Lower leg skin (tissue), 4 donors: ENCODE data around the gene MMD2. TPM values are rescaled to one million over a fixed set of nuclear protein-coding genes. Genes with fewer than 3 reads are reported as not detected.
"Not testable (repeated sequence)": the region's sequence is repeated elsewhere in the genome, so short reads cannot be mapped to it uniquely, and the experiment has no call there.

Experiments
- DNase-seq, 2 donors: peaks; one replicate each; pipeline ENCODE4 v3.0.0-alpha.2; 2019; ENCODE audit warnings: low spot score in 2 of 2
- H3K4me3 ChIP-seq: fragments of 200-600 bp; sonication (generic); 2 replicates; pipeline ENCODE4 v1.5.1; 2017; ENCODE audit warnings: mild to moderate bottlenecking, low read depth; ENCODE audit not compliant: poor library complexity, severe bottlenecking
- POLR2A ChIP-seq, 2 donors: fragments of 450-650 bp; IDR thresholded peaks; one replicate each; pipeline ENCODE4 v1.6.1; 2016 to 2017; ENCODE audit warnings: antibody characterized with exemption in 2 of 2, mild to moderate bottlenecking in 1 of 2, moderate library complexity in 1 of 2
- WGBS, 2 donors: methylation state at CpG; one replicate each; pipeline ENCODE4 v1.1.5; 2018; 5-methylcytosine and 5-hydroxymethylcytosine counted together
- intact Hi-C: fragments of 100-400 bp; cut with DNase I; formaldehyde crosslinking; loops from one replicate; pipeline ENCODE4 v1.15.0; 2023; ENCODE audit warnings: low total_unique reads
- total RNA-seq, 4 donors: library from RNA; depleted of rRNA; stranded (reverse); fragments of >200 nt; gene quantifications; one replicate each; pipeline ENCODE4 v1.1.0, GENCODE V29; 2016
- TF ChIP-seq, protein P1 (sequence below), 3 donors: fragments of 450-650 bp; IDR thresholded peaks; one replicate each; pipeline ENCODE4 v1.5.1; 2016; ENCODE audit warnings: antibody characterized with exemption in 3 of 3, mild to moderate bottlenecking in 3 of 3, moderate library complexity in 2 of 3

Gene MMD2
- total RNA-seq, 4 donors from 2014 or later: not detected

DNA sequence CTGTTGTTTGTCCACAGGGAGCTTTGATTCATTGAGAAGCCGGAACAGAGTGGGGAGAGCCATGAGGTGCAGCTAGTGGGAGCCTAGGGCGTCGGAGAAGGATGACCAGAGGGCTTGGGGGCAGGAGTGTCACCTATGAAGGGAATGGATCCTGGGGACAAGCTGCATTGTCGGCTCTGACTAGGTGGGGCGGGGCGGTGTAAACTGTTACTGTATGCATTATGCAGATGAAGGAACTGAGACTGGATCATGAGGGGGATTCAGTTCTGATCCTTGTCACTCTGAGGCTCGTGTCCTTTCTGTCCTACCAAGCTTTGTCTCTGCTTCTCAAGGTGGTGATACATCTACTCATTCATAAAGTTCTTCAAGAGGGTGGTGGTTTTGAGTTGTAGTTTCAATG lies 39.9 kb upstream of the MMD2 start:
- 91 to 95% methylated on average over 7 of the region's 7 CpGs for WGBS, 2 donors
- TF ChIP-seq, protein P1, sequence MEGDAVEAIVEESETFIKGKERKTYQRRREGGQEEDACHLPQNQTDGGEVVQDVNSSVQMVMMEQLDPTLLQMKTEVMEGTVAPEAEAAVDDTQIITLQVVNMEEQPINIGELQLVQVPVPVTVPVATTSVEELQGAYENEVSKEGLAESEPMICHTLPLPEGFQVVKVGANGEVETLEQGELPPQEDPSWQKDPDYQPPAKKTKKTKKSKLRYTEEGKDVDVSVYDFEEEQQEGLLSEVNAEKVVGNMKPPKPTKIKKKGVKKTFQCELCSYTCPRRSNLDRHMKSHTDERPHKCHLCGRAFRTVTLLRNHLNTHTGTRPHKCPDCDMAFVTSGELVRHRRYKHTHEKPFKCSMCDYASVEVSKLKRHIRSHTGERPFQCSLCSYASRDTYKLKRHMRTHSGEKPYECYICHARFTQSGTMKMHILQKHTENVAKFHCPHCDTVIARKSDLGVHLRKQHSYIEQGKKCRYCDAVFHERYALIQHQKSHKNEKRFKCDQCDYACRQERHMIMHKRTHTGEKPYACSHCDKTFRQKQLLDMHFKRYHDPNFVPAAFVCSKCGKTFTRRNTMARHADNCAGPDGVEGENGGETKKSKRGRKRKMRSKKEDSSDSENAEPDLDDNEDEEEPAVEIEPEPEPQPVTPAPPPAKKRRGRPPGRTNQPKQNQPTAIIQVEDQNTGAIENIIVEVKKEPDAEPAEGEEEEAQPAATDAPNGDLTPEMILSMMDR (IDR thresholded peaks at IDR 0.05): no peak
- no peak for TF ChIP-seq POLR2A (IDR thresholded peaks at IDR 0.05)
- no peak overlapping the region for H3K4me3 ChIP-seq
- DNase-seq: no peak
- intact Hi-C loops: no loop called here

DNA sequence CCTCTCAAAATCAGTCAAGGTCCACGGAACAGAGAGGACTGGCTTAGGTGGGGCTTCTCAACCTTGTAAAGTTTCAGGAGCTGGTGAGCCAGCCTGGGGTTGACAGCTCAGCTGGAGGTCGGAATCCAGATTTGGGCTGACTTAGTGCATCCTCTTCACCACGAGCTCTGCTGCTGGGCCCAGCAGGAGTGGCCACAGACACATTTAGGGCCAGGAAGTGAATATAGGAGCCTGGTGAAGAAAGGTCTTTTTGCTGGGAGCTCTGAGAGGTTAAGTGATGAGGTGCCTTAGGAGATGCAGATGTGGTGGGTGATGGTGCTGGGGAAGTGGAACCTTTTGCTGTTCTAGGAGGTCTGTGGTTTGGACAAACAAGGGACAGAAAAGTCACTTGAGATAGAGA lies 39.3 kb upstream of the MMD2 start:
- intact Hi-C loops: no loop called here
- no peak for DNase-seq
- TF ChIP-seq, protein P1 (IDR thresholded peaks at IDR 0.05): no peak
- no peak for TF ChIP-seq POLR2A (IDR thresholded peaks at IDR 0.05)
- H3K4me3 ChIP-seq: no peak overlapping the region
- WGBS, 2 donors: 93 to 96% methylated on average over 3 of the region's 3 CpGs

DNA sequence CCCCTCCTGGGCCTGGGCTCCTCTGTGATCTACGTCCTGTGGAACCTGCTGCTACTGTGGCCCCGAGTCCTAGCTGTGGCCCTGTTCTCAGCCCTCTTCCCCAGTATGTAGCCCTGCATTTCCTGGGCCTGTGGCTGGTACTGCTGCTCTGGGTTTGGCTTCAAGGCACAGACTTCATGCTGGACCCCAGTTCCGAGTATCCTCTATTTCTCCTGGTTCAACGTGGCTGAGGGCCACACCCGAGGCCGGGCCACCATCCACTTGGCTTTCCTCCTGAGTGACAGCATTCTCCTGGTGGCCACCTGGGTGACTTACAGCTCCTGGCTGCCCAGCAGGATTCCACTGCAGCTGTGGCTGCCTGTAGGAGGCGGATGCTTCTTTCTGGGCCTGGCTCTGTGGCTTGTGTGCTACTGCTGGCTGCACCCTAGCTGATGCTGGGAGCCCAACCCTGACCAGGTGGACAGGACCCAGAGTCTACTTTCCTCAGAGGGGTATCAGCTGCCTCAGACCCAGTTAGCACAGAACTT lies 37.8 kb upstream of the MMD2 start:
- TF ChIP-seq, protein P1 (IDR thresholded peaks at IDR 0.05): no peak
- no peak for TF ChIP-seq POLR2A (IDR thresholded peaks at IDR 0.05)
- WGBS, 2 donors: 83 to 88% methylated on average over 5 to 7 of the region's 7 CpGs
- H3K4me3 ChIP-seq: no peak overlapping the region
- DNase-seq: no peak
- intact Hi-C loops: no loop called here

DNA sequence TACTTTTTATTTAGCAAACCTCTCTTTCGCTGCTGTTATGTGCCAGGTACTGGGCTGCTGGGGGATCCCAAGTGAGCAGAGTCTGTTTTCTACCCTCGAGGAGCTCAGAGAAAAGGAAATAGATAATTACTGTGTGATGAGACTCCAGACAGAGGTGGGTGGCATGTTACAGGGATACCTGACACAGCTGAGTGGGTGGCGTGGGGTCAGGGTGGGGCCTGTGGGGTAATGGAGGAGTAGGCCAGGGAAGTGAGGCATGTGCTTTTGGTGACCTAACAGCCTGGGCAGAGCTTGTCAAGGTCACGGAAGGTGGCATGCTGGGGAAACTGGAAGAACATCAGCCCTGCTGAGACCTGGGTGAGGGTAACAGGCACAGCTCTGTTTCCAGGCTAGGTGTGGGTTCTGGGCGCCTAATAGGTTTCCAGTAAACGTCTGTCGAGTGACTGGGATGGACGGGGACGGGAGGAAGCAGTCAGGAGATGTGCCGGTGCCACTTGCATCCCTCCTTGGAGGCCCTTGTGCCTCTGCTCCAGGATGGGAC lies 36.5 kb upstream of the MMD2 start:
- intact Hi-C loops: no loop called here
- no peak overlapping the region for H3K4me3 ChIP-seq
- no peak for DNase-seq
- 86 to 91% methylated on average over 10 of the region's 10 CpGs for WGBS, 2 donors
- no peak for TF ChIP-seq POLR2A (IDR thresholded peaks at IDR 0.05)
- TF ChIP-seq, protein P1 (IDR thresholded peaks at IDR 0.05): no peak

DNA sequence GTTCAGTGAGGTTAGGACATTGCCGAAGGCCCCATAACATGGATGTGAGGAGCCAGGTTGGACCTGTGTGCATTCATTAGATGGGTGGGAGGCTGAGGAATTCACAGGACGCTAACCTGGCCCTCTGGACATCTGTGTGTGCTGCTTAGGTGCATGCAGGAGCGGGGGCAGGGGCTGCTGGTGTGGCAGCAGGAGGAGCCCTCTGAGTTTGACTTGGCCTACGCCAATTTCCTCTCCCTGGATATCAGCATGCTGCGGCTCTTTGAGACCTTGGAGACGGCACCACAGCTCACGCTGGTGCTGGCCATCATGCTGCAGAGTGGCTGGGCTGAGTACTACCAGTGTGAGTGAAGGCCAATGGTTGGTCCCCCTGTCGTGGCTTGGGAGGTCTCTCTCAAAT lies 34.5 kb upstream of the MMD2 start:
- intact Hi-C loops: no loop called here
- no peak for DNase-seq

DNA sequence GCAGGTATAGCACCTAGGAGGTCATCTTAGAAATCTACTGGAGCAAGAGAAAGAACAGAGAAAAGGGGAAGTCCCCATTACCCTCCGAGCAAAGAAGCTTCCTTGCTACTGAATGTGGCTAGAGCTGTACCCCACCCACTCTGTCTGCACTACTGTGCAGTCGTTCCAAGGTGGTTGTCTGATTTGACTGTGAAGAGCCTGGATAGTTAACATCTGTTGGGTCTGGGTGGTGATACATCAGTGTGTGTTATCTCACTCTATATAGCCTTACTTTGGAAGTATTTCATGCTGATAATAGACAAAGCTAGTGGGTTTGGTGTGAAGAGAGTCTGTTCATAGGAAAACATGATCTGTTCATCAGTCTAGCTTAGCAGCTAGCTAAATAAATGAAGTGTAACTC lies 23.8 kb upstream of the MMD2 start:
- 33 to 55% methylated on average over 1 to 2 of the region's 2 CpGs for WGBS, 2 donors
- H3K4me3 ChIP-seq, DNase-seq, intact Hi-C loops: not testable (repeated sequence)

More for the DNA sequence above, 34.5 kb upstream of the MMD2 start:
- TF ChIP-seq, protein P1 (IDR thresholded peaks at IDR 0.05): no peak
- no peak for TF ChIP-seq POLR2A (IDR thresholded peaks at IDR 0.05)
- H3K4me3 ChIP-seq: no peak overlapping the region
- 88 to 93% methylated on average over 8 of the region's 8 CpGs for WGBS, 2 donors

DNA sequence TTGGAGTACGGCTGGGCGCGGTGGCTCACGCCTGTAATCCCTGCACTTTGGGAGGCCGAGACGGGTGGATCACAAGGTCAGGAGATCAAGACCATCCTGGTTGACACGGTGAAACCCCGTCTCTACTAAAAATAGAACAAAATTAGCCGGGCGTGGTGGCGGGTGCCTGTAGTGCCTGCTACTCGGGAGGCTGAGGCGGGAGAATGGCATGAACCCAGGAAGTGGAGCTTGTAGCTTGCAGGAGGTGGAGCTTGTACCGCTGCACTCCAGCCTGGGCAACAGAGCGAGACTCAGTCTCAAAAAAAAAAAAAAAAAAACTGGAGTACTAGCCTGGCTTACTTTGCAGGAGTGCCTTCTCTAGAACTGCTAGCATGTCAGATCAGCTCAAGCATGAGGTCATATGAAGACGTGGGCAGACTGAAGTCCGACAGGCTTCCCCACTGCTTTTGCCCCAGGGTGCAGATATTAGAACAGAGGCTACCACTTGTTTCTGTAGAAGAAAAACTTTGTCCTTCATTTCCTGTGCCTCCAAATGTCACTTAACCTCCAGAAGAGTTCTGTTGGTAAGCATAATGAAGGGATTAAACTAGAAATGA lies 22.4 kb upstream of the MMD2 start:
- DNase-seq: peak in 1 of 2 donors; percentile 37
- H3K4me3 ChIP-seq, intact Hi-C loops: not testable (repeated sequence)
- WGBS, 2 donors: 93 to 95% methylated on average over 17 of the region's 17 CpGs

DNA sequence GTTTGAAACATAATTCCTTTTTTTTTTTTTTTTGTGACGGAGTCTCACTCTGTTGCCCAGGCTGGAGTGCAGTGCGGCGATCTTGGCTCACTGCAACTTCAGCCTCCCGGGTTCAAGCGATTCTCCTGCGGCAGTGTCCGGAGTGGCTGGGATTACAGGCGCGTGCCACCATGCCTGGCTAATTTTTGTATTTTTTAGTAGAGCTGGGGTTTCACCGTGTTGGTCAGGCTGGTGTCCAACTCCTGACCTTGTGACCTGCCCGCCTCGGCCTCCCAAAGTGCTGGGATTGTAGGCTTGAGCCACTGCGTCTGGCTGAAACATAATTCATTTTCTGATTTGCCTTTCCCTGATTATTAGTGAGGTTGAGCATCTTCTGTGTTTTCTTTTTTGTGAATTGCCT lies 16.6 kb upstream of the MMD2 start:
- peak in 1 of 2 donors; percentile 65 for DNase-seq
- H3K4me3 ChIP-seq: not testable (repeated sequence)

More for the DNA sequence above, 16.6 kb upstream of the MMD2 start:
- intact Hi-C loops: not testable (repeated sequence)
- 88 to 92% methylated on average over 12 to 13 of the region's 13 CpGs for WGBS, 2 donors
